ENCODE data around the gene SYNE3.

Gene SYNE3

DNA sequence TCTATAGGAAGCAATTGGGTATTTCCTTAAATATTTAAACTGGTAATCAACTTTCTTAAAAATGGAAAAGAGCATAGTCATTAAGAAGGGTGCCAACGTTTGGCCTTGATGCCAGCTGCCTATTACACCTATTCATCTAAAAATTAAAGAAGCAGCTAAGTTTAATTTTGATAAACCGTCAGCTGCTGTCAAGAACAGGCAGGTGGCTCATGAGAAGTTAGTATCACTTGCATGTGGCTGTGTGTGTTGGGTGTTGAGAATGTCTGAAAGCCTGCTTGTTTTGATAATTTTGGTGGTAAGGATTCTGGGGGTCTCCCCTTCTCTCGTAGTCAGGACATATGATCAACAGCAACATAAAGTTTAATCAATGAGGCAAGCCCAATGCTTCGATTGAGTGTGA is 24.9 kb upstream of the SYNE3 start:
- no peak for DNase-seq (ENCODE audit: low read depth)

DNA sequence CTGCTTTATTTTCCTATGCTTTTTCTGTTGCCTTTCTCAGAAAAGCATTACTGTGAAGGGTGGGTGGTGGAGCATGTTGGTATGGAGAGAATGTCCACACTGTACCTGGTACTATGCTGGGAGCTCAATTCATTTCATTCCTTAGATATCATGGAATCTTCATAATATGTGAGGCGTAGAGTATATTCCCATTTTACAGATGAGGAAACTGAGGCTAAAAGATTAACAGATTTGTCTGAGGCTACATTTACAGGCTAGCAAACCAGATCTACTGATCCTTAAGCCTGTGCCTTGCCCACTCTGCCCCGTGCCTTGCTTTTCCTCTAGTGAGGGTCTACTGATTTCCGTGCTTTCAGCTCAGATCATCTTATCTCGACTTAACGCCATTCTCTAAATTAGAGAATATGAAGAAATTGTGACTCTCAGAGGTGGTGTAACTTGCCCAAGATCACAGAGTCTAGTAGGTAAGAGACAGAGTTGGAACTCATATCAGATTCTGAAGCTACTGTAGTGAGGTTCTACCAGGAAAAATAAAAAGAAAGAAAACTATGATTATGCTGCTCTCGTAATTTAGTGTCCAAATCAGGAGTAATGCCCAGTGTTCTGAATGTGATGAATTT is 23.9 kb upstream of the SYNE3 start:
- no peak for DNase-seq (ENCODE audit: low read depth)

DNA sequence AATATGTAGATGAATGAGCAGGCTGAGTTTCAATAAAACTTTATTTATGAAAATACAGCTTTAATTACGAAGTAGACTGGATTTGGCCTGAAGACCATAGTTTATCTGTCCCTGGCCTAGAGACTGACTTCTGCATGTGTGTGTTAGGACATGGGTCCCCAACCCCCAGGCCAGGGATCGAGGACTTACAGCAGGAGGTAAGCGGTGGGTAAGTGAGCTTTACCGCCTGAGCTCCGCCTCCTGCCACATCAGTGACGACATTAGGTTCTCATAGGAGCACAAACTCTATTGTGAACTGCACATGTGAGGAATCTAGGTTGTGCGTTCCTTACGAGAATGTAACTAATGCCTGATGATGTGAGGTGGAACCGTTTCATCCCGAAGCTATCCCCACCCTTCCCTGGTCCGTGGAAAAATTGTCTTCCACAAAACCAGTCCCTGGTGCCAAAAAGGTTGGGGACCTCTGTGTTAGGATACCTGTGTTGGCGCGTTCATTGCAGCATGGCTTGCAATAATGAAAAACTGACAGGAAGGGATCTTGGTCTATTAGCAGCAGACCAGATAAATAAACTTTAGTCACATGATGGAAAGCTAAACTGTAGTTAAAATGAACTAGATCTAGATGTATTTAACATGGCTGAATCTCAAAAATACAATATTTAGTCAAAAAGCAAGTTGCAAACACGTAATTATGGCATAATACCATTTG is 22.5 kb upstream of the SYNE3 start:
- DNase-seq (ENCODE audit: low read depth) = no peak

DNA sequence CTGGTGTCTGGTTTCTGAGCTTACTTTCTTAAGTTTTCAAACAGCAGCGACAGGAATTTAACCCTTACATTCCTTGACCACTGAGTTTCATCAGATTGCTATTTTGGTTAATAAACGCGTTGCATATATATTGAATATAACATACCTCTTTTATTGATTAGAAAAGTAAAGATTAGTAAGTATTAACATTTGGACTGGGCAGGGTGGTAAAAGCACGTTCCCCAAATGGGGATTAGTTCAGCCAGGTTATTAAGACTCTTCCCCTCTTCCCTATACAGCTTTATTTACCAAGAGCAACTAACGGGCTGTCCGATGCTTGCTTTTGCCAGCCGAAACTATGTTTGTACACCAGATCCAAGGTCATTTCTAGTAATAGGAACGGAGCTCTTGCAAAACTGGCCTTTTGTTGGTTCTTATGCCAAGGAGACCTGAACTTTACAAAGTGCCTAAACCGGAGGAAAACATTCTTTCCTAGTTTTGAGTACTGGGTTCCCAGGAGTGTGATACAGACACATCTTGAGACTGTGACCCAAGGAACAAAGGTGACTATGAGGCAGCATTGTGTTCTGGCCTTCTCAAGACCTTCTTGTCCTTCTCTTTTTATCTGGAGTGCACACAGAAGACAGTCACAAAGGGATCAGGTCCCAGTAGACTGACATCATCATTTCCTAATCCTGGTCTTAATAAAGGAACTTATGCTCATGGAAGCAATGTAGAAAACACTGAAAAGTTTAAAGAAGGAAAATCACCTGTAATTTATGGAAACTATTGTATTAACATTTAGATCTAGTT is 21.0 kb upstream of the SYNE3 start:
- DNase-seq (ENCODE audit: low read depth) = no peak

DNA sequence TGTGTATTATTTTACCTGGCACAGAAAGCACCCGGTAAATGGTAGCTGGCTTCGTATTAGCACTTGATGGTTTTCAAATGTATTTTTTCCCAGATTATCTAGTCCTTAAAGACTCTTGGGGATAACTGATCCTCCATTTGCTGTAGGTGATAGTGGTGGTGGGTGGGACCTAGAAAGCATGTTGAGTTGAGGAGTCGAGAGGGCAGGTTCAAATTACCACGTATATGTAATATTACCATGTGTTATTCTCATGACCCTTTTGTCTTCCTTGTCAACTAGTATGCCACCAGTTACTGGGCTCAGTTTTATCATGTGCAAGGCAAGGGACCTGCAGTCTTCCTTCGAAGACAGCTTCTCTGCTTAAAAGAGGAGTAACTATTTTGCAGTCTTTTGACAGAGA is 20.2 kb upstream of the SYNE3 start:
- DNase-seq (ENCODE audit: low read depth) = no peak

DNA sequence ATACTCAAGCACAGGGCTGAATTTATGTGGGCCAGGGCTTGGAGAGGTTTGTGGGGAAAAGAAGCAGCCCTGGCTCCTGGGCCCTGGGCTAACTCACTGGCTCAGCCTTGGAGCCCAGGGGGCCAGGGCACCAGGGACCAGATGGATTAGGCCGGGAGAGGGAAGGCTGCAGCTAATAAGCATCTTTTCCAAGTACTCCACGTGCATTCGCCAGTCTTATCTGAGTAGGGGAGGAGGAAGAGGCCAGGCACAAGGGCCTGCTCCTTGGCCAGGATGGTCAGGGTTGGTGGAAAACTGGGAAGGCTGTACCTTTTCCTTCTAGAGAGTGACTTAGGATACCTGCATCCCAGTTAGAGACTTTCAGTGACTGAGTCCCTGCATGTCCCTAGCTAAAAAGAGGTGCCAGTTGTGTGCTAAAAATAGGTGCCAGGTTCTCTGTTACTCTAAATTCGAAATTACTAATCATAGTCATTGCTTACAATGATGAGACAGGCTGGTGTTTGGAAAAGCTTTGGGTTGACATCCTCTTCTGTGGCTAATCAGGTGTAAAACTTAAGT is 19.7 kb upstream of the SYNE3 start:
- DNase-seq (ENCODE audit: low read depth) = no peak

DNA sequence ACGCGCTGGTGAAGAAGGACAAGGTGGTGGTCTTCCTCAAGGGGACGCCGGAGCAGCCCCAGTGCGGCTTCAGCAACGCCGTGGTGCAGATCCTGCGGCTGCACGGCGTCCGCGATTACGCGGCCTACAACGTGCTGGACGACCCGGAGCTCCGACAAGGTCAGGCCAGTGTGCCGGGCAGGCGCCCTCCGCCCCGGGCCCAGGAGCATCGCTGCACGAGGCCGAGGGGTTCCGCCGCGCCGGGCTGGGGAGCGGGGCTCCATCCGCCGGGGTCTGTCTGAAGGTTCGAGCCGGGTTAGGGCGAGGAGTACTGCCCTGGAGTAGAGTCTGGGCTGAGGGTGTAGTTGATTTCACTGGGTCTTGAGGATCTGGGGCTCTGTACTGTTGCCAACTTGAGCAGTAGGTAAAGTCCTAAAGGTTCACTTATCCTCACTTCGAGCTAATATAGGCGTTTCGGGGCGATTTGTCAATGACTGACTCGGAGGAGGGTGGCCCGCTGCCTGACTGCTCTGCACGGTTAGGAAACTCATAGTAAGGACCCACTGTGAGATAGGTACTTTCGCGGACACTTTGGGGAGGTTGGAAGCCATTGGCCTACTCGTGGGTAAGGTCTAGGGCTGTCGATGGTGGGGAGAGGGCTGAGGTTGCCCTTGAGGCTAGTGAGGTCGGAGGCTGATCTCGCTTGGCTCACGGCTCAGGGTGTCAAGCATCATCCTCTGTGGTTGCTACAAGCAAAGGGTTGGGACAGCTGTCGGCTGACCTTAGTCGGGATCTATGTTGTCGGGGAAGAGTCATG is 19.0 kb upstream of the SYNE3 start:
- no peak for DNase-seq (ENCODE audit: low read depth)

DNA sequence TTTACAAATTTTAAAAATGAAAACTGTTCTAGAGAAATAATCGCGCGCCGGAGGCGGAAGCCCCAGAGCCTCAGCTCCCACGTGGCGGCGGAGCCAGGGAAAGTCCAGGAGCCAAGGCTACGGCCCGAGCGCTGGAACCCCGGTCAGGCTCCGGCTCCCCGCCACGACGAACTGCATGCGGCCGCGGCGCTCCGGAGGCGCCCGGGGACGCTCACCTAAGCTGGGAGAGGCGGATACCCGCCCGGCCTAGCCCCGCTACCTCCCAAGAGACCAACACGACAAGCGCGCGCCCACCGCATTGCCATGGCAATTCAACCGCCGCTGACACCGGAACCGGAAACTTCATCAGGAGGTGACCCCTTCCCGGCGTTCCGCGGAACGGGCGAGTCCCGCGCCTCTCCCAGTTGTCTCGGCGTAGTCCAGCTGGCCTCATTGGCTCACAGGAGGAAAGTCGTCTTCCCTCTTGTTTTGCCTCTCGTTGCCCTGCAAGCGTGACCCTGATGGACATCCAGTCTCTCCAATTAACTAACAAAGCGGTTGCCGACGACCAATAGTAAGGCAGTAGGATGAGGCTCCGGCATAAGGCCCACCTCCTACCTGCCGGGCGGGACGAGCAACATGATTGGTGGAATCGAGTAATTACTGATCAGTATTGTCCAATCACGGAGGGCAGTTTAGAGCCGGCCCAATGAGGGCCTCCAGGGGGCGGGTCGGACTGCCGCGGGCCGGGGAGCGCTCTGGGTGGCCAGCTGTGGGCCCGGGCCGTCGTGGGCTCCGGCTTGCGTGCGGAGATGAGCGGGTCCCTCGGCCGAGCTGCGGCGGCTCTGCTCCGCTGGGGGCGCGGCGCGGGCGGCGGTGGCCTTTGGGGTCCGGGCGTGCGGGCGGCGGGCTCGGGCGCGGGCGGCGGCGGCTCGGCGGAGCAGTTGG is 18.1 kb upstream of the SYNE3 start, which contains the start of gene GLRX5:
TSS of gene GLRX5 (plus strand) at position 752 of the 927 bp plus-strand sequence. CDS start at position 792, 40 bp downstream.
- DNase-seq (ENCODE audit: low read depth) = peak; percentile 100

DNA sequence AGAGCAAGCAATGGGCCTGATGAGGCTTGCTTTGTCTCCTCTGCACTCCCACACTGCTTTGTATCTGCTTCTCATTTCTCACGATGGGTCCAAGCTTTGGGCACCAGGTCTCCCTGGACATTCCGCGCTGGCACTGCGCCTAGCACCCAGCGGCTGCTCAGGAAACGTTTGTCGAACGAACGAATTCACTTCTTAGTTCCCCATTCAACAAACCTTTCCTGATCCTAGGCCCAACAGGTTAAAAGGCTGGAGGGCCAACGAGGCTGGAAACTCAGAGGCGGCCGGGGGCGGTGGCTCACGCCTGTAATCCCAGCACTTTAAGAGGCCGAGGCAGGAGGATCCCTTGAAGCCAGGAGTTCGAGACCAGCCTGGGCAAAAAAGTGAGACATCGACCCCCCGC is 17.4 kb upstream of the SYNE3 start:
- DNase-seq (ENCODE audit: low read depth) = no peak

DNA sequence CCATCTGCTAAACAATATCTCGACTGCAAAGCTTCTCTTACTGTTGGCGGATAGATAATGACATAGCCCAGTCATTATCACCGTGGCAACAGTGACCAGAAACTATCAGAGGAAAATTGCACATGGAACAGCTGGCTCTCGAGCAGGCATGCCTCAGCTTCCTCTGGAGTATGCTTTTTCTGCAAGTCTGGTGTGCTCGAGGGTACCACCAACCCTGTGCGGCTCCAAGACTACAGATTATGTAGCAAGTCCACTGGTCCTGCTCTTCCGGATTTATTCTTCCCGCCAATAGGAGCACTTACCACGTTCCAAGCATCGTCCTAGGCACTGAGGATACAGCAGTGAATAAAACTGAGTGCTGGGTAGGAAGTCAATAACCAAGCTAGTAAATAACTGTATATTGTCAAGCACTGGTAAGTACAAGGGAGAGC is 17.0 kb upstream of the SYNE3 start:
- peak; percentile 51 for DNase-seq (ENCODE audit: low read depth)

DNA sequence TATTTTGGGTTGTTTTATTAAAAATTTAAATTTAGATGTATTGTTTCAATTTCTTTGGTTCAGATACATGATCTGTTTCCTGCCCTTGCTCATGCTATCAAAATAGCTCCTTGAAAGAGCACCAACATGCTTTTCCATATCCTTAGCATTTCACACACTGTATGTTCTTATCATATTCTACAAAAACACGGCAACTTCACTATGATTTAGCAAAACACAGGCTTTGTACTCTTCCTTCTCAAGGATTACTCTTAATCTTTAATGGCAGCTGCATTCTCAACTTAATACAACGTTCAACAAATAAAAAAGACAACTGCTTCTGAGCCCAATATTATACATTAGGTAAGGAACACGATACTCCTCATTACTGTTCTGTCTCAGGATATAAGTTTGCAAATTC is 15.5 kb upstream of the SYNE3 start:
- DNase-seq (ENCODE audit: low read depth) = no peak

DNA sequence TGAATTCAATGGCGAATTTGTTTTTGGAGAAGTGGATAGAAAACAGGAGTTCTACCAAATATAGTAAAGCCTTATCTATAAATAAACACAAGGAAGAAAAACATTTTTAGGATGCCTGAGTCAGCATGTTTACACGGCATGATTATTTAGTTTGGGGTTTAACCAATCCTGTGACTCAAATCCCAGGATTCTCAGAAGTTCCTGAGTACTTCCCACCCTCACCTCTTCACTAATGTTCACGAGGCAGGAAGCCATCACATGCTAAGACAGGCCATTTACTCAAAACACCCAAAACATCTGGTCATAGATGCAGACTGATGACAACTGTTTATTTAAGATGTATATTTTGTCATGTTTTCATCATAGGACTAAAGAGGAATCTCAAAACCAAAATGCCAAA is 15.0 kb upstream of the SYNE3 start:
- peak; percentile 82 for DNase-seq (ENCODE audit: low read depth)

DNA sequence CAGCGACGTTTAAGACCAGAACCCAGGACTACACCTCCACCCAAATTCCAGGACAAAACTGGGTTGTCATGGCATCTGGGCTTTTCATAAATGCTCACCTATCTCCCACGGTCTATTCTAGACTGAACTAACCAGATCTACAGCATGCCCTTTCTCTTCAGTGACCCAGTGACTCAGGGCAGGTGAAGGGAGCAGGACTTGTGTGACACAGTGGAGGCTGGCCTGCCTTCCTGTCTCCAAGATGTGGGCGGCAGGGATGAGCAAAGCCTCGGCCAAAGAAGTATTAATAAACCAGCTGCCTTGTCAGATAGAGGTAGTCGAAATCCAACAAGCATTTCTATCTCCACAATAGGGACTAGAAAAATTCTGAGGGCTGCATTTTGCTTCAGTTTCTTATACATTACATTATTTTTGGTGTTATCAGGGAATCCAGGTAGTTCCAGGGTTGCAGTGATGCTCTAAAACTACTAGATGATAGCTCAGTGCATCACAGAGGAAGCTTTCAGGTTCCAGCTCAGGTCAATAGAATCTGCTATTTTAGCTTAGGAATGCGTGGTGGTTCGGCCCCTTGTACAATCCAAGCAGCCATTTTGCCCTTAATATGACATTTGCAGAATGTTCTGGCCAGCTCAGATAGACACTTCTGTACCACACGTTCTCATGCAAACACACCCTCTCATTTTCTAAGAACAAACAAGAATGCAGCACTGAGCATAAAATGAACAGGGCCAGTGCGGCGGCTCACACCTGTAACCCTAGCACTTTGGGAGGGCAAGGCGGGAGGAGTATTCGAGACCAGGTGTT is 14.2 kb upstream of the SYNE3 start:
- no peak for DNase-seq (ENCODE audit: low read depth)

DNA sequence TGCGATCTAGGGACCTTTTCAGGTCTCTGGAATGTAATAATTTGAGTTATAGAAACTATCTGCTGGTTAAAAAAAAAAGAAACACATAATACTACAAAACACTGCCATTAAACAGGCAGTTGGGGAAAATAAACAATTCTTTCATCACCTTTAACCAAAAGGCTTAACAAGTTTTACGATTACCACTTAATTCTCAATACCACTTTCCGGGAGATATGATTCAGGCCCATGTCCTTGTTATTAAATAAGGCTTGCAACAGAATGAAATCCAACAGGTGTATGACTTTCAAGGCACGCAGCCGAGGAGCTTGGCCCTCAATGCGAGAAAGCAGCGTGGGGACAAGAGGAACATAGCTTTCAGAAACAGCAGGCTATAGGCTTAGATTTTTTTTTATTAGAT is 12.8 kb upstream of the SYNE3 start:
- no peak for DNase-seq (ENCODE audit: low read depth)

DNA sequence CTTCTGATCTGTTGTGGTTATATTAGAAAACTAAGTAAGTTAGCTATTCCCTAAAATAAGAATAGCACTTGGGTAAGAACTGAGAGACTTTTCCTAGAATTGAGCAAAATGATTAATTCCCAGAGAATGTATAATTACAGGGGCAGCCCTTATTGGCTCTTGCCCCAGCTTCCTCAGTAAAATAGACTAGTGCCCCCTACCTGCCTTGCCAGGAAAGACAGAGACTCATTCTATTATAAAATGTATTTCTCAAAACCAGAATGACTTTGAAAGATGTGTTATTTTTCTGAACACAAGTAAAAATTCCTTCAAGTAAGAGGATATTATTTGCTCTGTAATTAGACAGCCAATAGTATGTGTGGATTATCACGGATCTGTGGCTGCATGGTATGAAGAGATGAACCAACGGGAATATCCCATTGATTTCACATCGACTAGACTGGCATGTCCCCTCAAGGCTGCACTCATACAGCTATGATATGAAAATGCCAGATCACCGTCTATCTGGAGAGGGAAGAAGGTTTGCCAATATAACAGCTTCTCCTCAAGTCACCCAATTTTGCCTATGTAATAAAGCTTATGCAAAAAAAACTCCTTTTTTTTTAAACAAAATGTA is 11.0 kb upstream of the SYNE3 start:
- peak; percentile 85 for DNase-seq (ENCODE audit: low read depth)

DNA sequence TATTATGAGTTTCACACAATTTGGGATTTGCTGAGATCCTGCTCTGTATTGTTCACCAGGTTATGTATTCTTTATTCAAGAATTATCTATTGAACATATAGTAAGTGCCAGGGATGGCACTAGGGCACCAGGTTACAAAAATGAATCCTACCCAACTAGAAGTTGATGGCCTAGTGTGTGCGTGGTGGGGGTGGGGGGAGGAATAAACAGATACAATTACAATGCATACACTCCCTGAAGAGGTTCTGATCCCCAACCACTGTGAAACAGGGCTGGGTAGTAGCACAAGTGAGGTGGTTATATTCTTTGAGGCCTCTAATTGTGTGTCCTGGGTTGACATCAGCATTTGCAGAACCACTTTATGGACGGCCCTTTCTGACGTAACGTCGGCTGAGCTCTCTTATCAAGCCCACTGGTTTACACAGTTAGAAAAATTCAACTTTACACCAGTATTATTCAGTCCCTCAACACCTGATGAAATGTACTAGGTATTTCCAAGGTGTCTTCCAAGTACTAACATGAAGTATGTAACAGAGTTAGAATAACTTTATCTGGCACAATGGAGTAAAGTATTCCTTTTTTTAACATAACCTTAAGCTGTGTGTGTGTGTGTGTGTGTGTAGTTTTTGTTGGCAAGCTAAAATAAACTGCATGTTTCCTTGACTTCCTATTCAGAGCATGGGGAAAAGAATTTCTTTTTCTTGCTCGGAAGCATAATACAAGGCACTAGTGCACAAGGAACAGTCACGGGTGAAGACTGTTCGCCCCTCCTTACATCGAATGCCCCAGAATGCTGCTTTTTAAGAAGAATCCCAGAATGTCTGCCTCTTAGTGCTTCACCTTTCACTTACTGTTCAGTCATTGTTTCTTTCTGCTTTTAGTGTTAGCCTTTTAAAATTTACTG is 10.3 kb upstream of the SYNE3 start:
- DNase-seq (ENCODE audit: low read depth) = peak; percentile 44

DNA sequence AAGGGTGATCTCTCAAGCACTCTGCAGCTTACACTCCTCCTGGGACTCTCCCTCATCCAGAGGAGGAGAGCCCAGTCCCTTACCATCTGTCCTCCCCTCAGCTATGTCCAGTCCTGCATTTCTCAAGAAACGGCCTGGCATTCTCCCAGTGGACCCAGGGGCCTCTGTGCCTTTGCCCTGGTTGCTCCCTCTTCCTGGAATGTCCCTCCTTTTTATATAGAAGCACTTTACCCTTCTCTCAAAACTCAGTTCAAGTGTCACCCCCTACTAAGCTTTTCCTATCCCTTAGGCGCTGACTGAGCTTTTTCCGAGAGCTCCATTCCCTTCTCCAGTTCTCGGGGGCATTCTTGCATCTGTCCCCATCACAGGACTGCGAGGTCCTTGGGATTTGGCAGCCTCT is 9.5 kb upstream of the SYNE3 start:
- no peak for DNase-seq (ENCODE audit: low read depth)

DNA sequence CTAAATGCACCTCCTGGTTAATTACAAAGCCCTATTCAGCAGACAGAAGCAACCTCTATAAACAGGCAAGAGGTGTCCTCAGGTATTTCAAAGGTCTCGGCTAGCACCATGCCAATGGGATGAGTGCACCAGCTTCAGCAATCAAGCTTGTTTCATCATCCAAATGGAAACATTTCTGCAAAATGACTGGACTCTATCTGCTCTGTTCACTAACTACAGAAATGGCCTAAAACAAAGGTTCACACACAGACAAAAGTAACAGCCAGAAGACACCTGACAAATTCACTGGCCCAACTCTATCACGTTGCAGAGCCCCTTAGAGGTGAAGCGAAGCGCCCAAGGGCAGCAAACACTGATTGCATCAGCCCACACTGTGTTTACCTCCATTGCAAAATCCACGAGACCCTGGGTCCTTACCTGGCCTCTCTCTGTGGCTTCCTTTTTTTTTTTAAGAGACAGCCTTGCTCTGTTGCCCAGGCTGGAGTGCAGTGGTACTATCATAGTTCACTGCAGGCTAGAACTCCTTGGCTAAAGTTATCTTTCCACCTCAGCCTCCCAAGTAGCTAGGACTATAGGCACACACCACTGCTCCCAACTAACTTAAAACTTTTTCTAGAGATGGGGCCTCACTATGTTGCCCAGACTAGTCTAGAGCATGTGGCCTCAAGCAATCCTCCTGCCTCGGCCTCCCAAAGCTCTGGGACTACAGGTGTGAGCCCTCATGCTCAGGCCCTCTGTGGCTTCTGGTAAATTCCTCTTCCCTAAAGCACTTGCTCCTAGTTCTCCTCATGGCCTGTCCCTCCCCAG is 8.5 kb upstream of the SYNE3 start:
- DNase-seq (ENCODE audit: low read depth) = no peak
